ENCODE data around the gene MLN.

The MLN gene

GRCh38 chr6:33791620-33792019 lies 12.2 kb downstream of the MLN start:
- H3K27me3 ChIP-seq (ENCODE audit: low read depth, low read length): no peaks in the 10 kb centered on the region
- TF ChIP-seq EZH2phosphoT487 (IDR thresholded peaks at IDR 0.05; ENCODE audit: low read depth): no peak
- TF ChIP-seq, protein P1, sequence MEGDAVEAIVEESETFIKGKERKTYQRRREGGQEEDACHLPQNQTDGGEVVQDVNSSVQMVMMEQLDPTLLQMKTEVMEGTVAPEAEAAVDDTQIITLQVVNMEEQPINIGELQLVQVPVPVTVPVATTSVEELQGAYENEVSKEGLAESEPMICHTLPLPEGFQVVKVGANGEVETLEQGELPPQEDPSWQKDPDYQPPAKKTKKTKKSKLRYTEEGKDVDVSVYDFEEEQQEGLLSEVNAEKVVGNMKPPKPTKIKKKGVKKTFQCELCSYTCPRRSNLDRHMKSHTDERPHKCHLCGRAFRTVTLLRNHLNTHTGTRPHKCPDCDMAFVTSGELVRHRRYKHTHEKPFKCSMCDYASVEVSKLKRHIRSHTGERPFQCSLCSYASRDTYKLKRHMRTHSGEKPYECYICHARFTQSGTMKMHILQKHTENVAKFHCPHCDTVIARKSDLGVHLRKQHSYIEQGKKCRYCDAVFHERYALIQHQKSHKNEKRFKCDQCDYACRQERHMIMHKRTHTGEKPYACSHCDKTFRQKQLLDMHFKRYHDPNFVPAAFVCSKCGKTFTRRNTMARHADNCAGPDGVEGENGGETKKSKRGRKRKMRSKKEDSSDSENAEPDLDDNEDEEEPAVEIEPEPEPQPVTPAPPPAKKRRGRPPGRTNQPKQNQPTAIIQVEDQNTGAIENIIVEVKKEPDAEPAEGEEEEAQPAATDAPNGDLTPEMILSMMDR (IDR thresholded peaks at IDR 0.05; ENCODE audit: low read depth, low read length): no peak
- H3K9me3 ChIP-seq (ENCODE audit: insufficient read depth, low read length): no peaks in the 10 kb centered on the region
- H3K4me1 ChIP-seq (ENCODE audit: low read length): peaks cover 12% of the 10 kb centered on the region
- H4K20me1 ChIP-seq (ENCODE audit: insufficient read depth, low read length): peaks cover 9% of the 10 kb centered on the region
- no peak overlapping the region for H3K27ac ChIP-seq (ENCODE audit: low read length)
- no peak overlapping the region for H3K4me2 ChIP-seq (ENCODE audit: low read length)
- H3K9ac ChIP-seq (ENCODE audit: low read length): no peak overlapping the region
- H2AFZ ChIP-seq (ENCODE audit: low read depth, low read length): no peak overlapping the region
- H3K4me3 ChIP-seq (ENCODE audit: low read length): no peak overlapping the region
- peaks cover 23% of the 10 kb centered on the region for H3K79me2 ChIP-seq (ENCODE audit: low read length)
- H3K36me3 ChIP-seq (replicated peaks; ENCODE audit: low read depth, low read length): peaks cover 7% of the 10 kb centered on the region

- Histone ChIP-seq H3K36me3 (replicated peaks; ENCODE audit: low read depth, low read length) (peaks cover 11% of the 10 kb centered on the region), H3K4me1 (ENCODE audit: low read length) (peaks cover 12% of the 10 kb centered on the region), H3K9ac (ENCODE audit: low read length) (no peak overlapping the region), H3K27me3 (ENCODE audit: low read depth, low read length) (no peaks in the 10 kb centered on the region), H3K4me2 (ENCODE audit: low read length) (no peak overlapping the region), H4K20me1 (ENCODE audit: insufficient read depth, low read length) (peaks cover 14% of the 10 kb centered on the region), H3K4me3 (ENCODE audit: low read length) (no peak overlapping the region), H3K27ac (ENCODE audit: low read length) (no peak overlapping the region), H2AFZ (ENCODE audit: low read depth, low read length) (no peak overlapping the region), H3K9me3 (ENCODE audit: insufficient read depth, low read length) (no peaks in the 10 kb centered on the region), H3K79me2 (ENCODE audit: low read length) (peaks cover 30% of the 10 kb centered on the region)
- no peak for TF ChIP-seq EZH2phosphoT487 (IDR thresholded peaks at IDR 0.05; ENCODE audit: low read depth)
- TF ChIP-seq, protein P1 (IDR thresholded peaks at IDR 0.05; ENCODE audit: low read depth, low read length): no peak
Measured at GRCh38 chr6:33790910-33791309, 12.9 kb downstream of the MLN start.

- Histone ChIP-seq H3K4me1 (ENCODE audit: low read length) (peaks cover 12% of the 10 kb centered on the region), H3K27me3 (ENCODE audit: low read depth, low read length) (no peaks in the 10 kb centered on the region), H3K4me2 (ENCODE audit: low read length) (no peak overlapping the region)
Measured at GRCh38 chr6:33790379-33790778, 13.4 kb downstream of the MLN start.

DNA sequence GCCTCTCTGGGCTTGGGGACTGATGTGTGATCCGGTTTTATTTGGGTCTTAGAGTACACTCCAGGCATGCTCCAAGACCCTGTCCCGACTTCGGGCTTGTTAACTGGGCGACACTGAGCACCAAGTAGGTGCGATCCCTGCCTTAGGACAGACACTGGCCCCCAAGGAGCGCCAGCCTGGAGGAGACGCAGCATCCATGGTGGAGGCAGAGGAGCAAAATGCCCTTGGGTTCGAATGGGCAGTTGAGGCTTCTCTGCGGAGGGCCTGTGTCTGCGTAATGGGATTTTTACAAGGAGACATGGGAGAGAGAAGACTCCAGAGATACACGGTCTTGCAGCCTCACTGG lies 14.3 kb downstream of the MLN start:
- H3K27ac ChIP-seq (ENCODE audit: low read length): no peak overlapping the region
- peak overlapping the region; percentile 88 for H3K4me3 ChIP-seq (ENCODE audit: low read length)
- H3K9me3 ChIP-seq (ENCODE audit: insufficient read depth, low read length): no peaks in the 10 kb centered on the region
- H3K9ac ChIP-seq (ENCODE audit: low read length): no peak overlapping the region
- H3K4me2 ChIP-seq (ENCODE audit: low read length): peak overlapping the region; percentile 73
- H4K20me1 ChIP-seq (ENCODE audit: insufficient read depth, low read length): peaks cover 14% of the 10 kb centered on the region
- peaks cover 12% of the 10 kb centered on the region for H3K4me1 ChIP-seq (ENCODE audit: low read length)
- H3K79me2 ChIP-seq (ENCODE audit: low read length): peaks cover 42% of the 10 kb centered on the region
- H3K27me3 ChIP-seq (ENCODE audit: low read depth, low read length): no peaks in the 10 kb centered on the region
- H3K36me3 ChIP-seq (replicated peaks; ENCODE audit: low read depth, low read length): peaks cover 12% of the 10 kb centered on the region
- H2AFZ ChIP-seq (ENCODE audit: low read depth, low read length): peak overlapping the region; percentile 93
- no peak for TF ChIP-seq EZH2phosphoT487 (IDR thresholded peaks at IDR 0.05; ENCODE audit: low read depth)
- TF ChIP-seq, protein P1 (IDR thresholded peaks at IDR 0.05; ENCODE audit: low read depth, low read length): no peak

More at GRCh38 chr6:33790379-33790778, 13.4 kb downstream of the MLN start:
- H3K79me2 ChIP-seq (ENCODE audit: low read length): peaks cover 35% of the 10 kb centered on the region
- H3K27ac ChIP-seq (ENCODE audit: low read length): no peak overlapping the region
- peaks cover 14% of the 10 kb centered on the region for H4K20me1 ChIP-seq (ENCODE audit: insufficient read depth, low read length)
- no peak overlapping the region for H3K4me3 ChIP-seq (ENCODE audit: low read length)
- H2AFZ ChIP-seq (ENCODE audit: low read depth, low read length): no peak overlapping the region
- no peaks in the 10 kb centered on the region for H3K9me3 ChIP-seq (ENCODE audit: insufficient read depth, low read length)
- no peak overlapping the region for H3K9ac ChIP-seq (ENCODE audit: low read length)
- TF ChIP-seq, protein P1 (IDR thresholded peaks at IDR 0.05; ENCODE audit: low read depth, low read length): no peak
- no peak for TF ChIP-seq EZH2phosphoT487 (IDR thresholded peaks at IDR 0.05; ENCODE audit: low read depth)
- peaks cover 12% of the 10 kb centered on the region for H3K36me3 ChIP-seq (replicated peaks; ENCODE audit: low read depth, low read length)
